ENCODE measurements around the gene PTPRM.
"Not testable (repeated sequence)": the region's sequence is repeated elsewhere in the genome, so short reads cannot be mapped to it uniquely, and the experiment has no call there.

PTPRM gene

DNA sequence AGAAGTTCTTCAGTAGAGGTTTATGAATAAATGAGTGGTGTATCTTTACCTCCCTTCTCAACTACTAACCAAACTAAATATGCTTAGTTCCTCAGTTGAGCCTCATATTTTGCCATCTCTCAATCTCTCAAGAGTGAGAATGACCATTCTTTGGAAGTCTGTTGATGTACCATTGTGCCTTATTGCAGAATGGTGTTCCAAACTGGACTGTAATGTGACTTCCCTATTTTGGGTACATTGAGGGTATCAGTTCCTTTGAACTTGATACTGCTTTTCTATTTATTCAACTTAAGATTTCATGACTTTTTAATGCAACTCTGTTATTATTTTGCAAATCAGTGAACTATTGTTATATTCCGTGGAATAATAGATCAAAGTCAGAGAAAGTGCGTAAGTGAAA is 159.4 kb downstream of the PTPRM start:
- no peak for DNase-seq (ENCODE audit: low read depth in 2 of 2)

DNA sequence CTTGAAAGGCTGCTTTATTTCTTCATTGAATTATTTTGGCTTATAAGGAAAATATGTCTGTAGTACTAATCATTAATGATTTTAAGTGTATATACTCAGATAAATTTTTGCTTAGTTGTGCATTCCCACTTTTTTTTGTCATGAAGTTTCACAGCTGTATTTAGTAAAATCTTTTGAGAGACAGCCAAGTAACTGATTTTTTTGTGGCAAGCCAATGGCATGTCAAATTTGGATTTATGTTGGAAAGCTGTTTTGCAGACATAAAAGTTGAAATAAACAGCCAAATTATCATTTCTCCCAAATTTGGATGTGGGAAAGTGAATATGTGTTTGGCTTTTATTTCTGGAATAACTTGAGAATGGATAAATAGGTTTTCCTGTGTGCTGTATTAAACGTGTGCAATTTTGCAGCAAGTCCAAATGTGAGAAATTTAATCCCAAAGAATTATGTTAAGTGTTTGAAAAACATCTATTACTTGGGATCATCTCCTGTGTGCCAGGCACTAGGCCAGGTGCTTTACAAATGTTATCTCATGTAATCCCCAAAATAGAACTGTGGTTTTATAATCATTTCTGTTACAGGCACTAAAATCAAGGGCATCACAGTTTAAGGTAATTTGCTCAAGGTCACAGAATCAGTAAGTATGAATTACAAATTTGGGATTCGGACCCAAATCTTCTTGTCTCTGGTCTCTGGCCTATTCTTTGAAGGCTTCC is 160.4 kb downstream of the PTPRM start:
- DNase-seq (ENCODE audit: low read depth in 2 of 2): no peak

DNA sequence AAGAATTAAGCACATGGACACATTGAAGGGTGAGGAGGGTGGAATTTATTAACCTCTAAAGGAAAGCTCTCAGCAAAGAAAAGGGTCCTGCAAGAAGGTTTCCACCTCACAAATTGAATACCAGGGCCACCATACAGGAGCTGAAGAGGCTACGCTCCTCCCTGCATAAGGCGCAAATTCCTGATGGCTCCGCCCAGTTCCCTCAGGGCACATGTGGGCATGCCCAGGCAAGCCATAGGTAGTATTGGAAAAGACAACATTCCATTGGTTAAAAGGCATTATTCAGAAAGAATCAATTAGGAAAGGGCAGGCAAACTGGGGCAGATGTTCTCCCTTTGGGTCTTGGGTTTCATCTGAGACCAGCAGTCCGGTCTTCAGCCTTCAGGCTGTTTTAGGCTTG is 161.2 kb downstream of the PTPRM start:
- no peak for DNase-seq (ENCODE audit: low read depth in 2 of 2)

DNA sequence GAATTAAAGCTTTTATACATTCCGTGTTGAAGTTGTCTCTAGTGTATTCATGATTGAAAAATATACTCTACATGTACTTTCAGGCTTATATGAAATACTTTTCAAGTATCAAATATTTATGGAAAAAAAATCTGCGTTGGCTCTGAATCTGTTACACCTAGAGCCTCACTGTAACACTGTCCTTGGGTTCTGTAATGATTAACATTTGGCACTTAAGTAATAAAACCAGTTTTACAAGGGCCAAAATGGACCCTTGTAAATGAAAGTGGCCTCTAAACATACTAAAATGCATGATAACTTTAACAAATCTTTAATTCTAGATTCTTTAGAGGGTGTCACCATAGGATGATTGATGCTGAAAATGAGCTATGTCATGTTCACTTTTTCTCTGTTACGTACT is 162.8 kb downstream of the PTPRM start:
- no peak for DNase-seq (ENCODE audit: low read depth in 2 of 2)

DNA sequence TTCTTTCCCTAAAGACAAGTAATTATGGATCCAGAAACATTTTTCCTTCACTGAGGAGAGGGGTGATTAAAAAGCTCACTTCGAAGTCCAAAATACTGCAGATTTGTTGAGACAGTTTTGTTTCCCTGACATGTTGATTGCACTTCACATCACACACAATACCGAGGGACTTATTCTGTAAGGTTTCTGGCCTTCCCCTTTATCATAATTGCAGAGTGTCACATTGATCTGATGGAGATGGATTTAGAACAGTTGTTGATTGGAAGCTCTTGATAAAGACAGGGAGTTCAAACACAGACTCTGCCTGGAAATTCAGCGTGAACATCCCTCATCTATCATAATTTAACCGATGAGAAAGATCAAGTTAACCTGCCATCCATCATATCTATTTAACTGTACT is 163.6 kb downstream of the PTPRM start:
- no peak for DNase-seq (ENCODE audit: low read depth in 2 of 2)

DNA sequence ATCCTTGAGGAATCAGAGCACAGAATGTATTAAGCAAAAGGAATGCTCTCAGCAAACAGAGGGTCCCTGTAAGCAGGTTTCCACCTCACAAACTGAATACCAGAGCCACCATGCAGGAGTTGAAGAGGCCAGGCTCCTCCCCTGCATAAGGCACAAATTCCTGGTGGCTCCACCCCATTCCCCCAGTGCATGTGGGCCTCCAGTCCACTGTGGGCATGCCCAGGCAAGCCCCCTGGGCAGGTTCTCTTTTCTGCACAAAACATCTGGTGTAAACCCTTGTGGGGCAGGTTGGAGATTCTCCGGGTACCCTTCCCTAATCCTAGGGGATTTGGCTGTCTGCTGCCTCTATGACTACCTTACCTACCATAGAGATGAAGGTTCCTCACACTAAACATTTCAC is 166.5 kb downstream of the PTPRM start:
- DNase-seq (ENCODE audit: low read depth in 2 of 2): no peak

DNA sequence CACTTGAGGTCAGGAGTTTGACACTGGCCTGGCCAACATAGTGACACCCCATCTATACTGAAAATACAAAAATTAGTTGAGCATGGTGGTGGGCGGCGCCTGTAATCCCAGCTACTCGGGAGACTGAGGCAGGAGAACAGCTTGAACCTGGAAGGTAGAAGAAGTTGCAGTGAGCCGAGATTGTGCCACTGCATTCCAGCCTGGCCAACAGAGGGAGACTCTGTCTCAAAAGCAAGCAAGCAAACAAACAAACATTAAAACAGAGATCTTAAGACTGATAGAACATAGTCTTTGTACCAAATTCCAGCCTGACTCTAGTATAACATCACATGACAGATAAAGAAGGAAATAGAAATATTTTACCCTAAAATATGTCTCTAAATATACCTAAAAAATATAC is 168.1 kb downstream of the PTPRM start:
- no peak for DNase-seq (ENCODE audit: low read depth in 2 of 2)

DNA sequence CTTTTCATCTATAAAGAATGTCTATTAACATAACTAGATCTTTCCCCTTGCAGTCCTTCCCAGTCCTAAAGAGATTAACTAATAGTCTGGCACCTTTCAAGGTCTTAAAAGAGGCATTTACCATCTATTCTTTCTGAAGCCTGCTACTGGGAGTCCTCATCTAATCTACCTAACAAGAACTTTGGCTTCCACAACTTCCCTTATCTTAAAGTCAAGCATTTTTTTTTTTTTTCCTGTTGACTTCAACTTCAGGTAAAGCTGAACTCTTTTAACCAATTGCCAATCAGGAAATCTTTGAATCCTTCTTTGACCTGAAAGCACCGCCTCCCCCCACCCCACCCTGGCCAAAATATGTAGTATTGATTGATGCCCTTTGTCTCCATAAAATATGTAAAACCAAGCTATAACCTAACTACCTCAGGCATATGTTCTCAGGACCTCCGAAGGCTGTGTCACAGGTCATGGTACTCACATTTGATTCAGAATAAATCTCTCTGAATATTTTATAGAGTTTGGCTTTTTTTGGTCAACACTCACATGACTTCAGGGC is 168.6 kb downstream of the PTPRM start:
- DNase-seq (ENCODE audit: low read depth in 2 of 2): no peak

DNA sequence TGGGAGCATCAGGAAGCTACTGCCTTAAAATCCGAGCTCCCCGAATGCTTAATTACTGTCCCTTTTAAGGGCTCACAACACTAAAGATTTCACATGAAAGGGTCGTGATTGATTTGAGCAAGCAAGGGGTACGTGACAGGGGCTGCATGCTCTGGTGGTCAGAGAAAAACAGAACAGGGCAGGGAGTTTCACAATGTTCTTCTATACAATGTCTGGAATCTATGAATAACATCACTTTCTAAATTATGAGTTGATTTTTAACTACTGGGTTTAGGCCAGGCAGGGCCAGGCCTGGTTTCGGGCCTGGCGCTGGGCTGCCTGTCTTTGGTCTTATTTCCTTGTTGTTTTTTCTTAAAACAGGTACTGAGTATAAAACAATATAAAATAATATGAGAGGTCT is 169.4 kb downstream of the PTPRM start:
- DNase-seq (ENCODE audit: low read depth in 2 of 2): not testable (repeated sequence)

DNA sequence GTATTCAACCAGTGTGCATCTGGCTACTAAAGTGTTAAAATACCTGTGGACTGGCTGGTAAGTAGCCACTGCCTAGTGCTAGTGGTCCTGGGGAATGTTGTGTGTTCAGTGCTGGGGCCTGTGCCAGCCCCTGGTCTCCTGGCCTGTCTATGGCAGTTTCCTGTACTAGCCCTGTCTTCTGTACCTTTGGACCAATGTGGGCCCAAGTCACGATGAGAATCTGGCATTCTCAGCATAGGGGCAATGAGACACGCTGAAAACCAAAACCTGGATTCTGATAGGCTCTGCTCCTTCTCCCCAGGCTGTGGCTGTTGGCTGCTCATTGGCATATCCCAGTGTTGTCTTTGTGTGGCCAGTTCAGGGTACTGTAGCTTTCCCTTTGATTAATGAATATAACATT is 170.4 kb downstream of the PTPRM start:
- DNase-seq (ENCODE audit: low read depth in 2 of 2): no peak

DNA sequence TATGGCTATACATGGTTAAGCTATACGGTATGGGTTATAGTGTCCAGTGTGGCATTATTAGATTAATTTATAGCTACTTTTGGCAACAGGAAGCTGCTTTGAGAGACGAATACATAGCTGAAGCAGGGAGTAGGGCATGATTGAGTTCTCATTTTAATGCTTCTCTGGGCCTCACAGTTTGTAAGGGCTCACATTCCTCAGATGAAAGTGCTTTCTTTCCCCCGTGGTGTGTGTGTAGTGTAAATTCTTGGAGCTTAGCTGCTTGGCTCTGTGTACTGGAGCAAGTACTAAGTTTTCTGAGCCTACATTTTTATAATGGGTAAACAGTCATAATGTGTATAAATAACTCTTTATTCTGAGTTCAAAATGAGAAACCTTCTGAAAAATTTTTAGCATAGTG is 173.7 kb downstream of the PTPRM start:
- no peak for DNase-seq (ENCODE audit: low read depth in 2 of 2)

DNA sequence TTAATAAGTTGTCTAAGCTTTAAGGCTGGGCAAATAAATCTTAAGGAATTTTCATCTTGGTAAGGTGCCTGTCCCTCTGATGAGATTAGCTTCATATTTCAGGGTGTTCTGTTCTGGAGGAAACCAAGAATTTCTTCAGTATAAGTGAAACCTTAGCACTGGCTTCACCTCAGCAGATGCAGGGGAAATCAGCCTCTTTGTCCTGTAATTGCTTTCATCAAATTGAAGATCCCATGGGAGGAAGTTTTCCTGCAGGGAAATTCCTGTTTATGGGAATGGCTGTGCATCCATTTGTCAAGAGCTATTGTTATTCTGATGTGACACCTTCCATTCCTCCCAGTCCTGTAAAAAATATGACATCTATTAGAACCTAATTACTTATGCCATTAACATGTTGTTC is 174.5 kb downstream of the PTPRM start:
- DNase-seq (ENCODE audit: low read depth in 2 of 2): no peak

DNA sequence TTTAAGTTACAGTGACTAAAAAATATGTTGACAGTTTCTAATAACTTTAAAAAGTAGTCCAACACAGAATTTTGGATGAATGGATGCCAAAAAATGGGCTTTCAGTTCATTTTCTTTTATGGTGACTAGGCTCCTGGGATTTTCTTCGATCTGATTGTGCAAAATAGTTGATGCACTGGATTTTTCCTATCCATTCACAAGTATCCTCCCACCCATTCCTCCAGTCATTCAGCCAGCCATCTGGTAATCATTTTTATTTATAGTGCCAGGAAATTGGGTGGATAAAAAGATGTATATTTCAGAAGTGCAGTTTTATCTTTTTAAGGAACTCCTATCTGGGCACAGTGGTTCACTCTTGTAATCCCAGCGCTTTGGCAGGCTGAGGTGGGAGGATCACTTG is 175.1 kb downstream of the PTPRM start:
- DNase-seq (ENCODE audit: low read depth in 2 of 2): no peak

DNA sequence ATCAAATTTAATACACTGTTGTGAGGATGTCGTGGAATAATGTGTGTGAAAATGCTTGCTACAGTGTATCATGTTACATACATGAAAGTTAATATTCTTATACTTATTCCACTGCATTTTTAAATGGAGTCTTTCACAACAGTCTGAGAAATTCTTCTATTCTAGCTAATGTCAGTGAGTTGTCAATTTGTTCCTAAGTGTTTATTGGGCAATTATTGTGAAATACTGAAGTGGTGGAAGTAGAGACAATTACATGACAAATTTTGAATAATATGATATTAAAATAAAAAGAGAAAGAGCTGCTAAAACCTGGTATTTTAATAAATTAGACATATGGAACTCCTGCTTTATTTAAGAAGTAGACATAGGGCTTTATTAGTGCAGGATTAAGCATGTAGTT is 176.1 kb downstream of the PTPRM start:
- no peak for DNase-seq (ENCODE audit: low read depth in 2 of 2)

DNA sequence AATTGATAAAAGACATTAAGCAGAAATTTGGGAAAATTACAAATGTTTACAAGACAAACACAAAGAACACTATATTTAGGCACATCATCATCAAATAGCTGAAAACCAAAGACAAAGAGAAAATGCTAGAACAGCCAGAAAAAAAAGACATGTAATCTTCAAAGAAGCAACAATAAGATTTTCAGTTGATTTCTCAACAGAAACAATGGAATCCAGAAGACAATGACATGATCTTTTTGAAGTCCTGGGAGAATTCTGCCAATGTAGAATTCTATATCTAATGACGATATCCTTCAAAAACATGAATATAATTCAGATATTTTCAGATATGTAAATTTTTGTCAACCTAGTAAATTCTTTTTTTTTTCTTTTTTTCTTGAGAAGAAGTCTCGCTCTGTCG is 179.0 kb downstream of the PTPRM start:
- DNase-seq (ENCODE audit: low read depth in 2 of 2): no peak

DNA sequence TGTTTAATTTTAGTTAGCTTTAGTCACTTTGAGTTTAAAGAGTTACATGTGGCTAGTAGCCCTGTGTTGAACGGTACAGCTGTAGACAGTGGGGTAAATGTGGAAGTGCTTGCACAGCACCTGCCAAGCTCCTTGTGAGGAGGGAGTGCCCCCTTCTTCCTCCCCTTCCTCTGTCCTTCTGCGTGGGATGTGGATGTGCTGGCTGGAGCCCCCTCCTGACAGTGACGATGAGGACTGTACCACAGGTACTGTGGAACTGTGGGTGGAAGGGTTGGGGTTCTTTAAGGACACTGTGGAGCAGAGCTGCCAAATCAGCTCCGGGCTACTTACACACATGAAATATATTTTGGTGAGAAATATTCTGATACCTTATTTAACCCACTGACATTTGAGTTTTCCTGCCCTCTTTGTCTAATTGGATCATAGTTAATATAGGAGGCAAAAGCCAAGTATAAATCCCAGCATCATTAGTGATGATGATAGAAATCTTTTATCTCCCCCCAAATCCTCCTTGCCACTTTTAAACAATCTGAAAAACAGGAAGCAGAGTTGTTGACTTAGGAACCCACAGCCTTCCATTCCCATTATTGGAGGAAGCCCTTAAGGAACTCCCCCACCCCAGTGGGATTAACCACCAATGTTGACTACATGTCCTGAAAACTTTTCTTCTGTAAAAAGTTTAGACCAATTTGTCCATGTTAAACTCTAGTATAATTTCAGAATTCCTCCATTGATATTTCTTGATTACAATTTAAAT is 181.3 kb downstream of the PTPRM start:
- DNase-seq (ENCODE audit: low read depth in 2 of 2): no peak

DNA sequence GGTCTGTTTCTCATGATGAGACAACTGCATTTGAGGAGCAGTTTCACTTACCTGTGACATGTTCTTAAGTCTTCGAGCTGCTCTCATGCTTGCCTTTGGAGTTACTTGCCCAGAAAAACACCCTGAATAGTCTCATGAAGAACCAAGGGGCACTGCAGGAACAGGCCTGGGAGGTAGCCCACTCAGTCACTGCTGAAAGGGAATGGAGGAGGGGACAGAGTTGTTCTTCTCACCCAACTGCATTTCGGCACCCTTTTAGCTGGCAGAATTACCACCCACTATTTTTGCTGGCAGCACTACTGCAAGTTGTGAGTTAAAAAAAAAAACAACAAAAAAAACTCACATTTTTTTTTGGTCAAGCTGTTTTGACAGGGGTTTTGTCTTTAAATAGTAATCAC is 181.9 kb downstream of the PTPRM start:
- no peak for DNase-seq (ENCODE audit: low read depth in 2 of 2)

DNA sequence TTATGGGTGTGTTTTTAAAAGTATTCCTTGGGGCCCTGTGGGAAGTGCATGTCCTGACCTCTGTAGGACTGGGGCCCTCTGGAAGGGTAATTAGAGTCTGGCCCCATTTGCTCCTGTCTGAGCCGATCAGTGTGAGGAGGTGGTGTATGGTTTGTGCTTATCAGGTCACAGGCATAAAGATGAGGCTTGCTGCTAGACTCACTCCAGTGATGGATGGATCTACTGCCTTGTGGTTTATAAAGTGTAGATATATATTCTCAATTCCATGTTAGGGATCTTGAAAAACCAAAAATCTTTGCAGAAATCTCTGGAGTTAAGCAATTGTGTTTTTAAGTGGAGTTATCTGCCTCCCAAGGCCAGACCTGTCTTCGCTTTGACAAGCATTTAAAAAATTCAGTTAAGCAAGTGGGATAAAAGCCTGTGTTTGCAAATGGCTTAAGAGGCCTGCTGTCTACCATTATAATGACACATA is 182.4 kb downstream of the PTPRM start:
- DNase-seq (ENCODE audit: low read depth in 2 of 2): no peak

DNA sequence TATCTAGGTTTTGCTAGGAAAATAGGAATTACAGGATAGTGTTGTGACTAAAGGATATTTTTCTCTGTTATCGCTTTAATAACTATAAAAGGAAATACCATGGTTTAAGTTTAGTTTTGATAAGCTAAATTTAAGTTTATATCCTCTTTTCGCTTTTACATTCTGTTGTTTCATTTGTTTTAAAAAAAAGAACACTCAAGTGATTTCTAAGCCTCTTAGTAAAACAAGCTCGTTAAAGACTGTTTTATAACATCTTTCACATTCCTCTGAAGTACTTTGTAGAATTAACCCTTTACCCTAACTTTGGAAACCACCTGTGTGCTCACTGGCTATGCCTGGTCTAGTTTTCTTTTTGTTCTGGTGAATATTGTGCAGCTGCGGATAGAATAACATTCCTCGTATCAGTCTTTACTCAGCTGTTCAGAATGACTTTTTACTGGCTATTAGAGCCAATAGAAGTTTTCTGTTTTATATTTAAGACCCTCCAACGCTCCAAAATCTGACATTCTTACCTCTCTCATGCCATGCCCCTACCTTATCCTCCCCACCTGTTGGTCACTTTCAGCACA is 183.1 kb downstream of the PTPRM start:
- no peak for DNase-seq (ENCODE audit: low read depth in 2 of 2)

DNA sequence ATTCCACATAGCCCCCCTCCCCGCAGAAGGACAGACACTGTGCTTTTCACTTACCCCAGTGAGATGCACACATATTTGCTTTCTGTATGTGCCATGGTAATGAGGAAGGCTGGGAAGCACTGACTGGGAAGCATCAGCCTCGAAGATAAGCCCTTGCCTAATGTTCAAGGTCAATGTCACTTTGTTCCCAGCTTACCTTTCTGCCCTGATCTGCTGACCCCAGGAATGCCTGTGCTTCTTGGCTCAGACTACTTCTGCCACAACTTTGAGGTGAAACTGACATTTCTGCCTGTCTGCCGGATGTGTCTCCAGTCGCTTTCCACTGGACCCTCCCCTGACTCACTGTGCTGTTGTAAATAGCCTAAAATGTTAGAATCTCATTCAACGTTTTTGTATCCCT is 183.8 kb downstream of the PTPRM start:
- no peak for DNase-seq (ENCODE audit: low read depth in 2 of 2)

DNA sequence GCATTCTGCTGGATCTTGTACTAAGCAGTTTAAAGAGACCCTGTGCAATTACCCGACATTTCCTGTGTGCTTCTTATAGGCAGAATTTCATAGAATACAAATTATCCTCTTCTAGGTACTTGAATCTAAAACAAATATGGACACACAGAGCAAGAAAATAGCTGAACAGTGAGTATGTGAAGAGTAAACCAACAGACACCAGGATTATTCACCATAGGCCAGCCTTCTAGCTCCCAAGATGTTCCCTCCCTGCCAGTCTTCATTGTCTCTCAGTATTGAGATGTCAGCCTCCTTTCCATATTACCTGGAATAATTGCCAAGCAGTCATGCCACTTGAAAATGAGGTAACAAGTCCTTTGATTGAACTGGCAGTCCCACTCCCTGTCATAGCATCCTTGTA is 187.1 kb downstream of the PTPRM start:
- DNase-seq (ENCODE audit: low read depth in 2 of 2): no peak

DNA sequence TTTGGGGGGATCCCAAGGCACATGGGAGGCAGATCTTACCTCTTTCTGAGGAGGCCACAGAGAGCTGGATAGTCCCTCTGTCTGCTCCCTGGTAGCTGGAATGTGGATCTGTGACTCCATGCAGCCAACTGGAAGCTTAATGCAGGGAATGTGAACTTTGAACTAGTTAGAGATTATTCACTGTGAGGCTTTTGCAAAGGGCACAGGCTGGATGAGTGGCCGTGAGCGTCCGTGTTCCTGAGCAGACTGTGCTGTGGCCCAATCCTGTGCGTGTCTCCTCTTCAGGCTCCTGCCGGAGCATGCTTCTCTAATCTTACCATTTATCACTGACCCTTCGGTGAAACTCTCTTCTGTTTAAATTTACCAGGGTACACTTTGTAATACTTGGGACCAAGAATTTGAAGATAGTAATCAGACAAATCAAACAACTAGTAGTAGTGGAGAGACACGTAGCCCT is 187.6 kb downstream of the PTPRM start:
- DNase-seq (ENCODE audit: low read depth in 2 of 2): no peak
